HG02623 (cell line): Measurements from ENCODE around the gene MRGPRF.

Experiments used
- ATAC-seq: cut with Tn5 transposase; IDR thresholded peaks from one replicate; pipeline ENCODE4 v1.9.1; 2021; ENCODE audit warnings: moderate library complexity; ENCODE audit not compliant: unreplicated experiment

The MRGPRF gene

GRCh38 chr11:69050592-69051380, 37.7 kb upstream of the MRGPRF start:
- ATAC-seq, result no peak

- ATAC-seq, result no peak
These were observed 36.4 kb upstream of the MRGPRF start for GRCh38 chr11:69049490-69049867.

GRCh38 chr11:69048694-69049489, 35.8 kb upstream of the MRGPRF start, which contains the start of gene TPCN2:
Gene TPCN2, plus strand, starts transcription at chr11:69048932. Its CDS starts 66 bp downstream, at chr11:69048998.
- peak; percentile 82 for ATAC-seq

GRCh38 chr11:69048031-69048693, 35.1 kb upstream of the MRGPRF start:
- ATAC-seq, result no peak

GRCh38 chr11:69044111-69045013, 31.3 kb upstream of the MRGPRF start:
- ATAC-seq, result no peak

- ATAC-seq, result no peak
These were observed 28.5 kb upstream of the MRGPRF start for GRCh38 chr11:69041516-69041915.

GRCh38 chr11:69040581-69041260, 27.7 kb upstream of the MRGPRF start:
- ATAC-seq, result no peak

GRCh38 chr11:69040051-69040450, 27.0 kb upstream of the MRGPRF start:
- no peak for ATAC-seq

- ATAC-seq, result no peak
These were observed 26.5 kb upstream of the MRGPRF start for GRCh38 chr11:69039501-69039900.

GRCh38 chr11:69037544-69037943, 24.5 kb upstream of the MRGPRF start:
- no peak for ATAC-seq

GRCh38 chr11:69037074-69037473, 24.0 kb upstream of the MRGPRF start:
- no peak for ATAC-seq

GRCh38 chr11:69035946-69036340, 22.9 kb upstream of the MRGPRF start:
- ATAC-seq, result no peak

- ATAC-seq, result no peak
These were observed 22.3 kb upstream of the MRGPRF start for GRCh38 chr11:69035150-69035945.

- ATAC-seq, result no peak
These were observed 21.2 kb upstream of the MRGPRF start for GRCh38 chr11:69034123-69034867.

GRCh38 chr11:69033431-69033830, 20.4 kb upstream of the MRGPRF start:
- ATAC-seq, result no peak

GRCh38 chr11:69032833-69033232, 19.8 kb upstream of the MRGPRF start:
- ATAC-seq, result no peak

GRCh38 chr11:69030301-69030700, 17.3 kb upstream of the MRGPRF start:
- ATAC-seq, result no peak

GRCh38 chr11:69027704-69028372, 14.8 kb upstream of the MRGPRF start:
- no peak for ATAC-seq
